ENCODE data around the gene KIF20B. TPM values are rescaled to one million over a fixed set of nuclear protein-coding genes. Genes with fewer than 3 reads are reported as not detected.

Gene KIF20B
- total RNA-seq, 4 donors from 2014 or later: 1.4 to 2.1 (median 1.8) TPM

DNA sequence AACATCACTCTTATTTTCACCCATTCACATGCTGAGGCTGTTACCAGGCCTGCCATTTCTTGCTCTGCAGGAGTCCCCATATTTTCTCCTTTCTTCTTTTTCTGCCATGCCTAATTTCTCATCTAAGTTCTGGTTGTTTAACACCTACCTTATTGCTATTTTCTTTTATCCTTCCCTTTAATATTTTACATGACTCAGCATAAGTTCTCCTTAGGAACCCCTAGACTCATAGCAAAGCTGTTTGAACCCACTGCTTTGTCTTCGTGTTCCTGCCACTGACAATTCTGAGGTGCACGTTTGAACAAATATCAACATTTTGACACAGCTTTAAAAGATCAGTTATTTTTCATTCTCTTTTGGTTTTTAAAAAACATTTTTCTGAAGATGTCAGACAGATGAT, 98.2 kb downstream of the KIF20B start:
- H3K36me3 ChIP-seq: no peaks in the 10 kb centered on the region
- no peaks in the 10 kb centered on the region for H3K27me3 ChIP-seq
- TF ChIP-seq, protein P1, sequence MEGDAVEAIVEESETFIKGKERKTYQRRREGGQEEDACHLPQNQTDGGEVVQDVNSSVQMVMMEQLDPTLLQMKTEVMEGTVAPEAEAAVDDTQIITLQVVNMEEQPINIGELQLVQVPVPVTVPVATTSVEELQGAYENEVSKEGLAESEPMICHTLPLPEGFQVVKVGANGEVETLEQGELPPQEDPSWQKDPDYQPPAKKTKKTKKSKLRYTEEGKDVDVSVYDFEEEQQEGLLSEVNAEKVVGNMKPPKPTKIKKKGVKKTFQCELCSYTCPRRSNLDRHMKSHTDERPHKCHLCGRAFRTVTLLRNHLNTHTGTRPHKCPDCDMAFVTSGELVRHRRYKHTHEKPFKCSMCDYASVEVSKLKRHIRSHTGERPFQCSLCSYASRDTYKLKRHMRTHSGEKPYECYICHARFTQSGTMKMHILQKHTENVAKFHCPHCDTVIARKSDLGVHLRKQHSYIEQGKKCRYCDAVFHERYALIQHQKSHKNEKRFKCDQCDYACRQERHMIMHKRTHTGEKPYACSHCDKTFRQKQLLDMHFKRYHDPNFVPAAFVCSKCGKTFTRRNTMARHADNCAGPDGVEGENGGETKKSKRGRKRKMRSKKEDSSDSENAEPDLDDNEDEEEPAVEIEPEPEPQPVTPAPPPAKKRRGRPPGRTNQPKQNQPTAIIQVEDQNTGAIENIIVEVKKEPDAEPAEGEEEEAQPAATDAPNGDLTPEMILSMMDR (IDR thresholded peaks at IDR 0.05): no peak
- no peak for TF ChIP-seq EP300 (IDR thresholded peaks at IDR 0.05)
- TF ChIP-seq POLR2AphosphoS5 (IDR thresholded peaks at IDR 0.05): no peak
- TF ChIP-seq POLR2A (IDR thresholded peaks at IDR 0.05; ENCODE audit: low read depth): no peak
- no peak overlapping the region for H3K27ac ChIP-seq (replicated peaks in 1 of 4)
- WGBS: 69% methylated on average over 2 of the region's 2 CpGs
- H3K4me1 ChIP-seq: no peaks in the 10 kb centered on the region
- no peak for DNase-seq (ENCODE audit: extremely low spot score)
- intact Hi-C loops (cut with DNase I): loop anchor here (10.0 kb wide), 1 partner anchor 1065 kb away; no protein-coding TSS in a partner anchor
- H3K4me3 ChIP-seq: no peak overlapping the region
- H3K9me3 ChIP-seq: no peaks in the 10 kb centered on the region

DNA sequence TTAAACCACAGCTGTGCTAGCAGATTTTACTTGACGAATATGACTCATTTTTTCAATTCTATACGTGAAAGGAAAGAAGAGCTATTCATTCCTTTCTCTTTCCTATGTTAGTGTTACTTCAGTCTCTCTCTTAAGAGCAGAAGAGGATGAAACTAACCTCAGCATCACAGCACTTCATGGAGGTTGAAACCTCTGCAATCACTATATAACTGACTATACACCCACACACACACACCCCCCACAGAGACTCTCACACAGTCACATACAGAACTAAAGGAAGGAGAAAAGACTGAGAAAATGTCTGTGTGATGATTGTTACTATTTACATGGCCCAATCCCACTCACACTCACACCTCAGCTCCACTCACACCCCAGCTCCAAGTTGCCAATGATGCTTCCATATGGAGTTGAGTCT, 104.2 kb downstream of the KIF20B start:
- Histone ChIP-seq H3K9me3 (no peaks in the 10 kb centered on the region), H3K36me3 (no peaks in the 10 kb centered on the region), H3K4me1 (peaks cover 0 to 8% (median 0%) of the 10 kb centered on the region in 4 donors), H3K4me3 (no peak overlapping the region), H3K27ac (replicated peaks in 1 of 4) (no peak overlapping the region), H3K27me3 (no peaks in the 10 kb centered on the region)
- intact Hi-C loops (cut with DNase I): no loop called here
- TF ChIP-seq, protein P1 (IDR thresholded peaks at IDR 0.05): no peak
- WGBS: 69% methylated on average over 2 of the region's 2 CpGs
- no peak for DNase-seq (ENCODE audit: extremely low spot score)

DNA sequence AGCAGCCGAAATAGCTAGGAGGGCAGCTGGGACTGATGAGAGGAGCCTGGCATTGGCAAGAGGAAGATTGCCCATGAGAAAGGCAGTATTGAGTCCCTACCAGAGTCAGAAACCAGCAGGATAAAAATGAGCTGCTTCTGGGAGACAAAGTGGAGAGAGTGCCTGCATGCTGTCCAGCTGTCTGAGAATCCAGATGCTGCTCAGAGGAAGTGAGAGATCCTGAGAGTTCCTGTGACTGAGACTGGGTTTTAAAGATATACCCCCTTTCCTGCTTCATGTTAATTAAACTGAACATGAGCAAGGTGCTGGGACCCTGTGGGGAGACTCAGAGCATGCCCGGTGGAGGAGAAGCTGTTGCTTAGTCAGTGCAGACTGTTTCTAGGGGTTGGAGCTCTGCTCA, 107.5 kb downstream of the KIF20B start:
- peaks cover 0 to 8% (median 0%) of the 10 kb centered on the region in 4 donors for H3K4me1 ChIP-seq
- no peaks in the 10 kb centered on the region for H3K9me3 ChIP-seq
- intact Hi-C loops (cut with DNase I): no loop called here
- no peak overlapping the region for H3K27ac ChIP-seq (replicated peaks in 1 of 4)
- H3K27me3 ChIP-seq: no peaks in the 10 kb centered on the region
- no peaks in the 10 kb centered on the region for H3K36me3 ChIP-seq
- DNase-seq (ENCODE audit: extremely low spot score): no peak
- 49% methylated on average over 2 of the region's 2 CpGs for WGBS
- no peak overlapping the region for H3K4me3 ChIP-seq
- no peak for TF ChIP-seq POLR2A (IDR thresholded peaks at IDR 0.05; ENCODE audit: low read depth)
- TF ChIP-seq, protein P1 (IDR thresholded peaks at IDR 0.05): no peak
- no peak for TF ChIP-seq EP300 (IDR thresholded peaks at IDR 0.05)
- no peak for TF ChIP-seq POLR2AphosphoS5 (IDR thresholded peaks at IDR 0.05)

DNA sequence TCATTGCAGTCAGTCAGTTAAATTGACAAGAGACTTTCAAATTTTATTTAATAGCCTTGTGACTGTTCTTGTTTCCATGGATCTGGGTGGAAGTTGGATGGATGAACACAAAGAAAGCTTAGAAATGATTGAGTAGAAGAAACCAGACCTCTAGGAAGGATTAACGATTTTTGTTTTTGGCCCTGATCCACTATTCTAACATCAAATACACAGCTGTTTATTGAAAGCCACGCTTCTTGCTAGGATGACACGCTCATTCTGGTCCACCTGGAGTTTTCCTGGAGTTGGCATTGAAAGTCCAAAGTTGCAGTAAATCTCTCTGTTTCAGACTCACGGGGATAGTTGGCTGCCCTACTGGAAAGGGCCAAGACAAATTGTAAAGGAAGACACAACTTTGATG, 108.4 kb downstream of the KIF20B start:
- intact Hi-C loops (cut with DNase I): no loop called here
- no peak for DNase-seq (ENCODE audit: extremely low spot score)
- no peaks in the 10 kb centered on the region for H3K9me3 ChIP-seq
- H3K36me3 ChIP-seq: no peaks in the 10 kb centered on the region
- no peak overlapping the region for H3K4me3 ChIP-seq
- no peaks in the 10 kb centered on the region for H3K27me3 ChIP-seq
- WGBS: 61% methylated on average over 4 of the region's 4 CpGs
- H3K27ac ChIP-seq (replicated peaks in 1 of 4): no peak overlapping the region
- H3K4me1 ChIP-seq: peaks cover 0 to 8% (median 0%) of the 10 kb centered on the region in 4 donors
- no peak for TF ChIP-seq POLR2A (IDR thresholded peaks at IDR 0.05; ENCODE audit: low read depth)
- no peak for TF ChIP-seq POLR2AphosphoS5 (IDR thresholded peaks at IDR 0.05)
- no peak for TF ChIP-seq EP300 (IDR thresholded peaks at IDR 0.05)
- TF ChIP-seq, protein P1 (IDR thresholded peaks at IDR 0.05): no peak

DNA sequence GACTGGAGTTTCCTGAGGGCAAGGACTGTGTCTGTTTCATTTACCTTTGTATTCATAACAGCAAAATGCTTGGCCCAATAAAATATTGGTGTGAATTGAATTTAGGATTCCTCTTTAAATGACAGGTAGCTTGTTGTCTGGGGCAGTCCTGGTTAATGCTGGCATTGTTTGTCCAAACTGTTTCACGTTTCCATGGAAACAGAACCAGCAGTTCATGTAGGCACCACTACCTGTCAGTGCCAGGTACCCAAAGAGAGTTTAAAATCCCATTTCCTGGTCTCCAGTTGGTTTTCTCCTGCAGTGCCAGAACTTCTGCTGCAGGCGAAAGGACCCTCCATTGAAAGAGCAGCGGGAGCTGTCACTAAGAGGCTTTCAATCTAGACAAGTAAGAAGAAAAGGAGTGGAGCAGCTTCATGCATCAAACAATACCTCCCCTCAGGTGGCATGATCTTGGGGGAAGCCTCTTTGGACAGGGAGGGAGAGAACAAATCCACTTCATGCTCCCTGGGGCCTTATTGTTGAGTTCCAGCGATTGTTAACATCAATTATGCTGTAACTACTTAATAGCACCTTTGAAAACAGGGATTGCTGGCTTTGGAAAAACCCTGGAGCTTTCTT, 109.6 kb downstream of the KIF20B start:
- Histone ChIP-seq H3K4me3 (no peak overlapping the region), H3K36me3 (no peaks in the 10 kb centered on the region), H3K27me3 (no peaks in the 10 kb centered on the region), H3K27ac (replicated peaks in 1 of 4) (no peak overlapping the region), H3K4me1 (peaks cover 0 to 8% (median 0%) of the 10 kb centered on the region in 4 donors), H3K9me3 (no peaks in the 10 kb centered on the region)
- TF ChIP-seq POLR2A (IDR thresholded peaks at IDR 0.05; ENCODE audit: low read depth): no peak
- TF ChIP-seq POLR2AphosphoS5 (IDR thresholded peaks at IDR 0.05): no peak
- TF ChIP-seq EP300 (IDR thresholded peaks at IDR 0.05): no peak
- TF ChIP-seq, protein P1 (IDR thresholded peaks at IDR 0.05): no peak
- no peak for DNase-seq (ENCODE audit: extremely low spot score)
- WGBS: 80% methylated on average over 4 of the region's 4 CpGs
- intact Hi-C loops (cut with DNase I): no loop called here
